Smooth muscle cell (in vitro differentiated cells): ENCODE measurements around the gene EFEMP2. TPM values are rescaled to one million over a fixed set of nuclear protein-coding genes. Genes with fewer than 3 reads are reported as not detected.

Experiments
- DNase-seq: peaks from one replicate; lab custom pipeline; 2025; ENCODE audit not compliant: unreplicated experiment; lab: John Stamatoyannopoulos, UW
- H2AFZ ChIP-seq: fragments of 200-600 bp; sonication (generic); 2 replicates; pipeline ENCODE4 v1.6.0; 2016; ENCODE audit warnings: antibody characterized with exemption, low read depth, mild to moderate bottlenecking
- H3F3A ChIP-seq: fragments of 200-600 bp; sonication (generic); 2 replicates; pipeline ENCODE4 v1.6.0; 2017; ENCODE audit warnings: antibody characterized with exemption, low read depth
- H3K27ac ChIP-seq: fragments of 200-600 bp; sonication (generic); 2 replicates; pipeline ENCODE4 v1.5.1; 2016; ENCODE audit warnings: low read depth, mild to moderate bottlenecking
- H3K27me3 ChIP-seq: fragments of 200-600 bp; sonication (generic); 2 replicates; pipeline ENCODE4 v1.6.1; 2016; ENCODE audit warnings: low read depth, mild to moderate bottlenecking
- H3K36me3 ChIP-seq: fragments of 200-600 bp; sonication (generic); 2 replicates; pipeline ENCODE4 v1.5.1; 2016; ENCODE audit warnings: low read depth
- H3K4me1 ChIP-seq: fragments of 200-600 bp; sonication (generic); 2 replicates; pipeline ENCODE4 v1.5.1; 2016; ENCODE audit warnings: low read depth
- H3K4me2 ChIP-seq: fragments of 200-600 bp; sonication (generic); 2 replicates; pipeline ENCODE4 v1.6.0; 2016; ENCODE audit warnings: mild to moderate bottlenecking
- H3K4me3 ChIP-seq: fragments of 200-600 bp; sonication (generic); 2 replicates; pipeline ENCODE4 v1.5.1; 2016; ENCODE audit warnings: mild to moderate bottlenecking
- H3K79me2 ChIP-seq: fragments of 200-600 bp; sonication (generic); 2 replicates; pipeline ENCODE4 v1.6.0; 2016; ENCODE audit warnings: low read depth, mild to moderate bottlenecking
- H3K9ac ChIP-seq: fragments of 200-600 bp; sonication (generic); 2 replicates; pipeline ENCODE4 v1.6.0; 2016; ENCODE audit warnings: low read depth
- H3K9me3 ChIP-seq: fragments of 200-600 bp; sonication (generic); replicated peaks from 2 replicates; pipeline ENCODE4 v1.5.1; 2016; ENCODE audit warnings: low read depth
- H4K20me1 ChIP-seq: fragments of 200-600 bp; sonication (generic); 2 replicates; pipeline ENCODE4 v1.6.0; 2016; ENCODE audit warnings: low read depth
- WGBS: methylation state at CpG from one replicate; pipeline ENCODE4 v1.1.7; 2016; ENCODE audit warnings: low lambda C conversion rate; 5-methylcytosine and 5-hydroxymethylcytosine counted together
- polyA plus RNA-seq: library from polyadenylated mRNA; unstranded; fragments of >200 nt; fragmentation: Nextera tagmentation; extraction: Ambion mirVana; gene quantifications from 2 replicates; pipeline ENCODE4 v1.2.1, GENCODE V29; 2016
- total RNA-seq: library from RNA; depleted of rRNA; stranded (reverse); fragments of >200 nt; gene quantifications from 2 replicates; pipeline ENCODE4 v1.2.3, GENCODE V29; 2014
- TF ChIP-seq, protein P1 (sequence below): fragments of 200-600 bp; sonication (generic); IDR thresholded peaks from 2 replicates; pipeline ENCODE4 v1.5.1; 2017; ENCODE audit warnings: borderline replicate concordance, mild to moderate bottlenecking, antibody characterized with exemption; ENCODE audit not compliant: insufficient read depth, poor library complexity, severe bottlenecking

Gene EFEMP2
- total and polyA plus RNA-seq, 2 experiments from 2014 or later, result 99.7 to 362 TPM

- DNase-seq, result no peak
- WGBS, result 10% methylated on average over 30 of the region's 60 CpGs
- Histone ChIP-seq H3K4me3 (peak overlapping the region; percentile 93), H3K79me2 (peaks cover 34% of the 10 kb centered on the region), H3K36me3 (no peaks in the 10 kb centered on the region), H3K4me2 (peak overlapping the region; percentile 85), H3F3A (peaks cover 26% of the 10 kb centered on the region), H3K27ac (peak overlapping the region; percentile 62), H2AFZ (peak overlapping the region; percentile 56), H3K27me3 (no peaks in the 10 kb centered on the region), H3K9me3 (no peaks in the 10 kb centered on the region), H4K20me1 (peaks cover 6% of the 10 kb centered on the region), H3K9ac (peak overlapping the region; percentile 80), H3K4me1 (peaks cover 19% of the 10 kb centered on the region)
- TF ChIP-seq, protein P1, sequence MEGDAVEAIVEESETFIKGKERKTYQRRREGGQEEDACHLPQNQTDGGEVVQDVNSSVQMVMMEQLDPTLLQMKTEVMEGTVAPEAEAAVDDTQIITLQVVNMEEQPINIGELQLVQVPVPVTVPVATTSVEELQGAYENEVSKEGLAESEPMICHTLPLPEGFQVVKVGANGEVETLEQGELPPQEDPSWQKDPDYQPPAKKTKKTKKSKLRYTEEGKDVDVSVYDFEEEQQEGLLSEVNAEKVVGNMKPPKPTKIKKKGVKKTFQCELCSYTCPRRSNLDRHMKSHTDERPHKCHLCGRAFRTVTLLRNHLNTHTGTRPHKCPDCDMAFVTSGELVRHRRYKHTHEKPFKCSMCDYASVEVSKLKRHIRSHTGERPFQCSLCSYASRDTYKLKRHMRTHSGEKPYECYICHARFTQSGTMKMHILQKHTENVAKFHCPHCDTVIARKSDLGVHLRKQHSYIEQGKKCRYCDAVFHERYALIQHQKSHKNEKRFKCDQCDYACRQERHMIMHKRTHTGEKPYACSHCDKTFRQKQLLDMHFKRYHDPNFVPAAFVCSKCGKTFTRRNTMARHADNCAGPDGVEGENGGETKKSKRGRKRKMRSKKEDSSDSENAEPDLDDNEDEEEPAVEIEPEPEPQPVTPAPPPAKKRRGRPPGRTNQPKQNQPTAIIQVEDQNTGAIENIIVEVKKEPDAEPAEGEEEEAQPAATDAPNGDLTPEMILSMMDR, result no peak
Observed at GRCh38 chr11:65919573-65920371, 47.2 kb upstream of the EFEMP2 start.

DNA sequence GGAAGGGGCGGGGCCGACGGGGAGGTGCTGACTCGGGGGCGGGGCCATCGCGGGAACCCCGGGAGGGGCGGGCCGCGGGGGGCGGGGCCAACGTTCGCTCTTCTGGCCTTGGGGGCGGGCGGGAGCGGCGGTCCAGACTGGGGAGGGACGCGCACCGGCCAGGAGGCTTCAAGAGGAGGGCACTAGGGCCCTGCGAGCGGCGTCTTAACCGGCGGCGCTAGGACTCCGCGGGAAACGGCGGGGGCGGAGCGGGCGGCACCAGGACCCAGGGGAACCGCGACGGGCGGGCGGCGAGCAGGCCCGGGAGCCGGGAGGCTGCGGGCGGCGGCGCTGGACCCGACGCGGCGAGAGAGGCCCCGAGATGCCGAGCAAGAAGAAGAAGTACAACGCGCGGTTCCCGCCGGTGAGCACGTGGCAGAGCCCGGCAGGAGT, 46.6 kb upstream of the EFEMP2 start, which contains the start of gene DRAP1:
TSS of gene DRAP1 (plus strand) at position 286 of the 432 bp plus-strand sequence. CDS start at position 362, 76 bp downstream.
- peaks cover 34% of the 10 kb centered on the region for H3K79me2 ChIP-seq
- H3K36me3 ChIP-seq, result no peaks in the 10 kb centered on the region
- peaks cover 19% of the 10 kb centered on the region for H3K4me1 ChIP-seq
- DNase-seq, result peak; percentile 98
- TF ChIP-seq, protein P1, result no peak
- H3K9ac ChIP-seq, result peak within 1 kb of the TSS; percentile 98
- peak within 1 kb of the TSS; percentile 93 for H3K4me3 ChIP-seq
- H3F3A ChIP-seq, result peaks cover 26% of the 10 kb centered on the region
- H3K27me3 ChIP-seq, result no peaks in the 10 kb centered on the region
- peak within 1 kb of the TSS; percentile 56 for H2AFZ ChIP-seq
- H3K27ac ChIP-seq, result peak within 1 kb of the TSS; percentile 97
- 0% methylated on average over 7 of the region's 59 CpGs for WGBS
- H3K4me2 ChIP-seq, result peak within 1 kb of the TSS; percentile 93
- H4K20me1 ChIP-seq, result peaks cover 6% of the 10 kb centered on the region
- no peaks in the 10 kb centered on the region for H3K9me3 ChIP-seq

DNA sequence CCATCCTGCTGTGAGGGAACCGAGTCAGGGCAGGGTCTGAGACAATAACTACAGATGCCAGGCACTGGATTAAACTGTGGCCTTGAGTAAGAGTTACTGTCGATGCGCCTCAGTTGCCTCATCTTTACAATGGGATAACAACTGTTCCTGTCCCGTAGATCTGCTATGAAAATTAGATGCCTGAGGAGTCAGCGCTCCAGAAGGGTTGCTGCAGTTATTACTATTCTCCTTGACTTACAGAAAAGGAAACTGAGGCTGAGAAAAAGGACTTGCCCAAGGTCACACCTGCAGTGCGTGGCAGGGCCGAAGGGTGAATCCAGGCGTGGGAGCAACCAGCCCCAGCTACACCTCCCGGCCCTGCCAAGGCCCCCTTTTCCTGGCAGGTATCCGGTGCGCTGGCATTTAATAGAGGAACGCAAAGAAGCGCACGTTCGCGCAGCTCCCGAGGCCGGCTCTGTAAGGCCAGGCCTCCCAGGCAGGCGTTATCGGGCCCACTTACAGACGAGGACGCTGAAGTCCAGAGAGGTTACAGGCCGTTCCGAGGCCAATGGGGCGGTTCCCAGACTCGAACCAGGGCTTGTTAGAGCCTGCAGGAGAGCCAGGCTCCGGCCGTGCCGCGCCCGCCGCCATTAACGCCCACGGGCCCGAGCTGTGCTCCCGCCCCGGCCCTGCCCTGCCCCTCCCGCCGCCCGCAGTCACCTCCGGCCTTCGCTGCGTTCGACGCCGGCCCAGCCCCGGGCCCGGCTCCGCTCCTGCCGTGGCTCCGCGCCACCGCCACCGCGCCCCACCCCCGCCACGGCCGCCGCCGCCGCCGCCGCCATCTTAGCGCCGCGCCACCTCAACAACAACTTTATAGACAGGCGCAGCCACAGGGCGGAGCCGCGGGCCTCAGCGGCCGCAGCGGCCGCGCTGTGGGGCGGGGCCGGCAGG, 45.9 kb upstream of the EFEMP2 start, which contains the start of gene C11orf68:
TSS of gene C11orf68 (minus strand) at position 852 of the 930 bp plus-strand sequence. CDS start at position 821, 31 bp downstream.
- Histone ChIP-seq H3K36me3 (no peaks in the 10 kb centered on the region), H3K27ac (peak within 1 kb of the TSS; percentile 97), H3K4me2 (peak within 1 kb of the TSS; percentile 93), H4K20me1 (peaks cover 6% of the 10 kb centered on the region), H3K4me1 (peaks cover 19% of the 10 kb centered on the region), H3K9me3 (no peaks in the 10 kb centered on the region), H3K4me3 (peak within 1 kb of the TSS; percentile 93), H3F3A (peaks cover 26% of the 10 kb centered on the region), H3K9ac (peak within 1 kb of the TSS; percentile 98), H2AFZ (peak within 1 kb of the TSS; percentile 56), H3K27me3 (no peaks in the 10 kb centered on the region), H3K79me2 (peaks cover 34% of the 10 kb centered on the region)
- WGBS, result 20% methylated on average over 25 of the region's 77 CpGs
- DNase-seq, result no peak
- TF ChIP-seq, protein P1, result no peak
